HG02885 (cell line): ENCODE data around the gene MC3R.
A peak's percentile ranks its signal among the peaks of the same experiment; 100 is the strongest.
"Not testable (repeated sequence)": the region's sequence is repeated elsewhere in the genome, so short reads cannot be mapped to it uniquely, and the experiment has no call there.

Experiments
- ATAC-seq: cut with Tn5 transposase; IDR thresholded peaks from one replicate; pipeline ENCODE4 v1.9.1; 2021; ENCODE audit warnings: mild to moderate bottlenecking; ENCODE audit not compliant: unreplicated experiment, poor library complexity

MC3R gene

DNA sequence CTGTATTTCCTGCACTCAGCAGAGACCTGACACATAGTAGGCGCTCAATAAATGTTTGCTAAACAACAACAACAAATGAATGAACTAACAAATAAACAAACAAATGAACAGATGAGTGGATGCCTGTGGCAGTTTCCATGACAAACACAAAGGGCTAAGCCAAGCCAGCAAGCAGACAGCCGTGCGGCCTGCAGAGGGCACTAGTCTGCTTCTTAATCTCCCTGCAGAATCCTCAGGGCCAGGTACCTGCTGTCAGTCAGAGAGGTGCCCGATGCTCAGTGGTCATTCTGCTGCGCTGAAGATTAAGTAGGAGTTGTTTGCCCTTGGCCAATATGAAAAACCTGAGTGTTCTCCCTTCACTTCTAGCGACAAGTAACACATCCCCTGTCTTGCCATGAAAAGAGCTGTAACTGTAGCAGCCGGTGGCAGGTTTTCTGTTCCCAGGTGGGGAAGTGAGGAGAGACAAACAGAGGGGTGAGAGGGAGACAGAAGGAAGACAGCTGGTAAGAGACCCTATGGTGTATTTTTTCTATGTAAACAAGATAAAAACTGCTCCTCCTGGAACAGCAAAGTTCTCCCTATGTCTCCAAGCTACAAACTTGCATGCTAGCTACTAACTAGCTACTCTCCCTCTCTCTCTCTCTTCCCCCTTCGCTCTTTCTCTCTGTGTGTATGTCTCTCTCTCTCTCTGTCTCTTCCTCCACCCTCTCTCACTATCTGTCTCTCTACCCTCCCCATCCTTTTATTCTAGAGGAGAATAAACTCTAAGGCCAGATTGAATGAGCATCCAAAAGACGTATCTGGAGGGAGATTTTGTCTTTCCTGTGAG, at the start of gene MC3R:
TSS of gene MC3R (plus strand) at position 779 of the 829 bp plus-strand sequence. CDS start 112 bp downstream, outside the sequence.
- ATAC-seq = peak; percentile 81

DNA sequence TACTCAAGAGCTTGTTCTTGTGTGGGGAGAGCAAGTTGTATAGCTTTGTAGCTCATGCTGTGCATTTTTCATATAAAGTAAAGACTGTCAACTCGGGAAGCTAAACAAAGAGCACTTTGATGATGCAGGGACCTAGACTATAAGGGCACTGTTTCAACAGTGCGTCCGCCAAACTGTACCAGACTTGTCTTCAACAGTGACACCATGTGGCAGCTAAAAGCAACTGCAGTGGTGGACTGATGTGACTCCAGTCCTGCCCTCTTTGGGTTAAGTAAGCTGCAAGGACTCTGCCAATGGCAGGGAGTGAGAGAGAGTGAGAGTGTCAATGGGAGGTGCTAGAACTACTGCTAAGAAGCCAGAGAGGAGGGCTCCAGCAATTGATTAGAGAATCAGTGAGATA, 48.1 kb upstream of the MC3R start:
- ATAC-seq = no peak

DNA sequence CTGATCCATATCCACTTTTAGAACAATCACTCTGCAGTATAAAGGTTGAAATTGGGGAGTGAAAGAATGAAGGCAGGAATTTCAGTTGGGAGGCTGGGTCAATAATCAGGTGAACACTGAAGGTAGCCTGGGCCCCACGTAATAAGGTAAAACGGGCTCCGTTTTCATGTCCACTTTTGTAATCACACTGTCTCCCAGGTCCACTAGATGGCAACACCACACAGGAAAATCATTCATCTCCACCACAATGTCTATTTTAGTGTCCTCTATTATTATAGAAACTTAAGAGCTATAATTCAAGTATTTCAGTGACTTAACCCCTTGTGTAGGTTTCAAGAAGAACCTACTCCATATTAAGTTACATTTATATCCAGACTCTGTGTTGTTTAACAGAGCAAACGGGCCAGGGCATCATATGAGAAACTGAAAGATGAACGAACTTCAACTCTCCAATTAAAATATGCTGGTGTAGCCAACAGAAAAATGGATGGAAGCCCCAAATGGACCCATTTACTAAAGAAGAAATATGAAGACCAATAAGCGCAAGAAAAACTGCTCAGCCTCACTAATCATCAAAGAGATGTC, 45.9 kb upstream of the MC3R start:
- no peak for ATAC-seq

DNA sequence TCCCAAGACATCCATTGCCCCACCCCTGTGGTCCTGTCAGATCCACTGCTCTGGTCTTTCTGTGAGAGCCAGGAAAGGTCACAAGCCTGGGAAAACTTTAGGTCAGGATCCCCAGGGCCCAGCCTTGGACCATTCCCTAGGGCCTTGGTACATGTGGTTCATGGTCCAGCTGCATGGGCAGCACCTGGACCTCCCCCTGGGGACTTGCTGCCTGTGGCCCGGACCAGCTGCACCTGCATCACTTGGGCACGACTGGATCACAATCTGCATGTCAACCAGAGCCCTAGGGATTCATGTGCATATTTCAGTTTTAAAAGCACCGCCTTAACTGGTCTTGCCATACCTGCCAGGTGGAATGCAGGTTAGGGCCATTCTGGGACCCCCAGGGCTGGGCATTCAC, 44.3 kb upstream of the MC3R start:
- ATAC-seq = no peak

DNA sequence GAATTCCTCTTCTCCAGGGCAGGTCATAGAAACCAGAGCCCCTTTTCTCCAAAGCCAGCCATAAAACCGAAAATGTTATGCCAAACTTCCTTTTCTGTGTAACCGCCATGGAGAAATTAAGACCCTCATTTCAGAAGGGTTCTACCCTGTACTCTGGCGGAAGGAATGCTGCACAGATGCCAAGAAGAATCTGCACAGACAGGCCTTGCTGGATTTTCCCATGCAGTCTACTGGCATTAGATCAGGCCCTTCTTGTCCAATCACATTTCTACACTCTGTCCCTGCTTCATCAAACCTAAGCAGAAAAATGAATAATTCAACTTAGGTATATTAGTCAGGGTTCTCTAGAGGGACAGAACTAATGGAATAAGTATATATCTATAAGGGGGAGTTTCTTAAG, 43.2 kb upstream of the MC3R start:
- ATAC-seq = no peak

DNA sequence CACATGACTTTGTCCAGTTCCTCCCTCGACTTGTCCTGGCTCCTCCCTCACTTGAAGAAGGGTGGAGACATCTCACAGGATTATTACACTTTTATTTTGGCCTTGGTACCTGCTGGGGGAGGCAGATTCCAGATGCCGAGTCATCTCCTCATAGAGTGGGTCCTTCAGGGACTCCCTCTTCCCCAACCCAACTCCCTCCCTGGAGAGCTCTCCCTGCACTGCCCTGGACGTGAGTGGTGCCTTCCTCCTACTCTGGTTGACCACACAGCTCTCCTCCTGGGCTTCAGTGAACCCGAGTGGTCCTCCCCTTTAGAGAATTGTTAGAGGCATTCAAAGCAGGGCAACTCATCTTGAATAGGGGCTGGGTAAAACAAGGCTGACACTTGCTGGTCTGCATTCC, 40.9 kb upstream of the MC3R start:
- ATAC-seq = no peak

DNA sequence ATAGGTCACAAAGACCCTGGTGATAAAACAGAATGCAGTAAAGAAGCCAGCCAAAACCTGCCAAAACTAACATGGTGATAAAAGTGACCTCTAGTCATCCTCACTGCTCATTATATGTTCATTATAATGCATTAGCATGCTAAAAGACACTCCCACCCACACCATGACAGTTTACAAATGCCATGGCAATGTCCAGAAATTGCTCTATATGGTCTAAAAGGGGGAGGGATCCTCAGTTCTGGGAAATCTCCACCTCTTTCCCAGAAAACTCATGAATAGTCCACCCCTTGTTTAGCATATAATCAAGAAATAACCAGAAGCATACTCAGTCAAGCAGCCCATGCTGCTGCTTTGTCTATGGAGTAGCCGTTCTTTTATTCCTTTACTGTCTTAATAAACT, 40.4 kb upstream of the MC3R start:
- no peak for ATAC-seq

DNA sequence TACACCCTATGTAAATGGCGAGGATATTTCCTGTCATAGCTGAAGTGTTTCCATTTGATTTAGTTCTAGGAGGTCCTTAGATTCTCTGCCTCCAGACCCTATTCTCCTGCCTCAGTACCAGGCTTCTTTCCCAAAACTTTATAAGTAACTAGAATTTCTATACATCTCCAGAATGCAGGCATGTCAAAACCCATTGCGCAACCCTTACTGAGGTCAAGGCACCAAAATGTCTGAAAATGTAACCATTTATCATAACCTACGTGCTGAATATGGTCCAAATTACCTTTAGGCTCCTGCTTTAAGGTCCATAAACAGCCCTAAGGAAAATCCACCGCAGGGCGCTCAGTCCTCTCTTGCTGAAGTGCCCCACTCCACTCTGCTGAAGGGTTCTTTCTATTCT, 37.5 kb upstream of the MC3R start:
- no peak for ATAC-seq

DNA sequence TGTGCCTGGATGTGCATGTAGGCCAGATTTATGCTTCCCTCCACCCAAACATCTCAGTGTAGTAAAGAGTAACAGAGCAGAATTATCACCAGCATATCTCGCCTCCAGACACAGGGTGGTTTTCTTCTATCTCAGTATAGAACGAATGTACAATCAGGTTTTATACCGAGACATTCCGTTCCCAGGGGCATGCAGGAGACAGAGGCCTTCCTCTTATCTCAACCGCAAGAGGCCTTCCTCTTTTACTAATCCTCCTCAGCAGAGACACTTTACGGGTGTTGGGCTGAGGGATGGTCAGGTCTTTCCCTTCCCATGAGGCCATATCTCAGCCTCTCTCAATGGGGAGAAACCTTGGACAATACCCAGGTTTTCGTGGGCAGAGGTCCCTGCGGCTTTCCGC, 36.4 kb upstream of the MC3R start:
- ATAC-seq = no peak

DNA sequence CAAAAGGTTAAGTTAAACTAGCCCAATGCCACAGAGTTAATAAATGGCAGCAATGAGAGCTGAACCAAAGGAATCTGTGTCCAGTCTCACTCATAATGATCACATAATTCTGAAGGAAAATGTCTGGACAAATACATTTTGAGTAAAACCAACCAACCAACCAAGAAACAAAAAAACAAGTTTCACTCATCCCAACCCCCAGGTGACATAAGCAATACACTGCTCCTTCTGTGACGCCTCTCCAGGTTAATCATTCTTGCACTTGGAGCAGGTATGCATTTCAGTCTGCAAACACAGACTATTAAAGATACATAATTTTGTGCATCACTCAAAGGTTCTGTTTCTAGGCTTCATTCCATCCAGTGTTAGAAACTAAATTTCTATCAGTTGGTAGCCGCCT, 35.2 kb upstream of the MC3R start:
- ATAC-seq = no peak

DNA sequence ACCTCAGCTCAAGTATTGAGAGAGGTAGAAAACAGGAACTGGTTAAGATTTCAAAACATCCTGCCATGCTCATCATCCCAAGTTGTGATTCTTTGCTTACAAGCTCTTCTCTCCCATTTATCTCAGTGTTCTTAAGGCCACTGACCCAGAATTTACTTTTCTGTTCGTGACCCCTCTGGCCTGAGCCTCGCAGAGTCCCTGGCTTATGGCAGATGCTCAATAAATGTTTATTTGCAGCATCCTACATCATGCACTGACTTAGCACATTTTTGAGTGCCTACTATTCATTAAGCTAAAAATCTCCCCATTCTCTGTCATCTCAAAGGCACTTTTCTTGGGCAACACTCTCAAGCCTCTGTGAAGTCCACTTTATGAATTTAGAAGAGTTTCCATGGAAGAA, 33.4 kb upstream of the MC3R start:
- ATAC-seq = no peak

DNA sequence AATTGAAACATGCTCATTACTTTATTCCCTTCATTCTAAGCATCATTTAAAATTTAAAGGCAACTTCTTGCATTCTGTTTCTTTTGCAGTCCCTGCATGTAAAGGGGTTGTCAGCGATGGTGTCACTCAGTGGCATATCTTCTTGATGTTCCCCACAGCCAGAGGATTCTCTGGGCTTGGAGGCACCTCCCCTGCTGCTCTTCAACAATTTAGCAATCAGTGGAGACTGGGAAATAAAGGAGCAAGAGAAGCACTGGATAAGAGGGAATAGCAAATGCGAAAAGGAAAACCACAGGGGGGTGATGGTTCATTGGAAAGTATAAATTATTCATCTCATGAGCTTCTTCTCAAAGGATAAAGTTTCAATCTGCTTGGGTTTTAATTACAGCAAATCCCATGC, 30.7 kb upstream of the MC3R start:
- no peak for ATAC-seq

DNA sequence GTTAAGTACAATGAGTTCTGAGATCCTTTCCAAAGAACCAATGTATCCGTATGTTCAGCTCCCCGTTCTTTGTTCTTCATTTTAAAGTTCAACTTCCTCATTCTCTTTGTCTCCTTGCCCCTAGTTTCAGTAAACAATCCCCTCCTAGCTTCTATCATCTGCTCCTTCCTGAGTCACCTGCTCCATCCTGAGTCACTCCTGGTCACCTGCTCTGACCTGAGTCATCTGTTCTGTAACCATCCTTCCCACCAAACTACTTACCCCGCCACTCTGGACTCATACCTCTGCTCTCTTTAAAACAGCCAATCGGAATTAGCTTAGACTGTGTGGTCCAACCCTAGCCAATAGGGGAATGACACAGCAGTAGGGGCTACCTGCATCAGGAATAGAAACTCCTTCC, 27.3 kb upstream of the MC3R start:
- not testable (repeated sequence) for ATAC-seq

DNA sequence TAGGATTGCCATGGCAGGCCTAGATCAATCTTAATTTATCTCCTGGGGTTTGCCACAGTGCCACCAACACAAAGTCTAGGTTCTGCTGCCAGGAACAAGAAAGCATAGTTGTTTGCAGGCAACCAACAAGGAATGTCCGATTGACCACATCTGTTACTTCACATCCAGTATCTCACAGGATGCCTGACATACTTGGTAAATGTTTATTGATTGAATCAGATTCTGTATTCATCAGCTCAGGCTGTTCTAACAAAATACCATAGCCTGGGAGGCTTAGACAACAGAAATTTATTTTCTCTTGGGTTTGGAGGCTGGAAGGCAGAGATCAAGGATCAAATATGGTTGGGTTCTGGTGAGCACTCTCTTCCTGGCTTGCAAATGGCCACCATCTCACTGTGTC, 26.3 kb upstream of the MC3R start:
- no peak for ATAC-seq

DNA sequence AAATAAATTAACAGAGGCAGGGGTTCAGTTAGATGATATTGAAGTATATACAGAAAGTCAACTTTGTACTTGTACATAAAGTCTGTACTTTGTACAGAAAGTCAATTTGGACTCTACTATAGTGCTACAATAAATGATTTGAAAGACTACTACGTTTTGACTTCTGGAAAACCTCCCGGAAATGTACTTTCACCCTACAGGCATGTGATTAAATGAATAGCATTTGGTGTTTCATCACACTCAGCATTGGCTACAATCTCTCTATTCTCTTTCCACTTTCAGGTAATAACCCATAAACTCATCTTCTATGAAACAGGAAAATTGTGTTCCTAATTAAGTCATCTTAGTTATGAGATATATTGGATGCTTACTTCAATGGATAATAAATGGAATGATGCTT, 25.6 kb upstream of the MC3R start:
- ATAC-seq = no peak

DNA sequence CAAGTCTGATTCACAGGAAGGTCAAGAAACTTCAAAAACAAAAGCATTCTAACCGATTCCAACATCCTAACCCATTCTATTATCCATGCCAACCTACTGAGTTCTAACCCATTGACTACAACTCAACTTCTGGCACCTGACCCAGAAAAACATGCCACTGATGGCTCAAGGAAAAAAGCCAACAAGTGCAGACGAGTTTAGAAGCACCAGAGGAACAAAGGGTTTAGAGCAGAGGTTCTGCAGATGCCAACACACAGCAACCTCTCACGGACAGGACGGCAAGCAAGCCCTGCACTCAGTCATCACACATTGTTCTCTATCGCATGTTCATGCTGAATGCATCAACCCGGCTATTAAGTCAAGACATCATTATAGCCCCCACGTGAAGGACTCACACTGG, 25.2 kb upstream of the MC3R start:
- ATAC-seq = no peak

DNA sequence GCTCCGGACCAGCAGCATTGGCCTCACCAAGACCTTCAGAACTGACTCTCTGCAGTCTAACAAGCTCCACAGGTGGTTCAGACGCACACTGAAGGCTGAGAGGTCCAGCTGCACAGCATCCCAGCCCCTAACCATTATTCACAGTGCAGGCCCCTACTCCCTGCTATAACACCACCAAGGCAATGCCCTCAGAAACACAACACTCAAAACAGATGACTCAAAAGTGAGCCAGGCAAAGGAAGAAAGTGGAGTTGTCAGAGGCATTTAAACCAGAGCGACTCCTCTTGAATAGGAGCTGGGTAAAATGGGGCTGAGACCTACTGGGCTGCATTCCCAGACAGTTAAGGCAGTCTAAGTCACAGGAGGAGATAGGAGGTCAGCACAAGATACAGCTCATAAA, 20.5 kb upstream of the MC3R start:
- no peak for ATAC-seq

DNA sequence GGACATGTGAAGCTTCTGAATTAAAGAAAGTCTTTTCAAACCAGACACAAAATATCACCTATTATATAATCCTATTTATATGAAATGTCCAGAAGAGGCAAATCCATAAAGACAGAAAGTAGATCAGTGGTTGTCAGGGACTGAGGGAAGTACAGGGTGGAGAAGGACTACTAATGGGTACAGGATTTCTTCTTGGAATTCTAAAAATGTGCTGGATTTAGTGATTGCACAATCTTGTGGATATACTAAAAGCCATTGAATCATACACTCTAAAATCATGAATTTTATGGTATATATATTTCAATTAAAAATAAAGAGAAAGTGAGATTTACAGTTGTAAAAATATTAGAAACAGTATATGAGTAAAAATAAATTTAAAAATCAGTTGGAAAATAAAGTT, 18.7 kb upstream of the MC3R start:
- ATAC-seq = no peak

DNA sequence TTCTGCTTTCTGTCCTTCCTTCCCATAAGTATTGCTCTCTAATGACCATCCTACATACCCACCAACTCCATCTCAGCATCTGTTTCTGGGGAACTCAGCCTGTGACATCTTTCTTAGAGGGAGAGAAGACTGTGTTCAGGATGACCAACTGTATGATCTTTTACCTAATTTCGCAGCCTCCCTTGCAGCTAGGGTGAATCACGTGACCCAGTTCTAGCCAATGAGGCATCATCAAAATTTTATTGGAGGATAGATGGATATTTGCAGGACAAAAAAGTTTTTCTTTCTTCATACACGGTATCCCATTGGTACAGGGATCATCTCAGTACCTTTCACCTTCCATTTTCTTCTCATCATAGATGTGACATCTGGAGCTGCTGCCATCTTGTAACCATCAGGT, 14.4 kb upstream of the MC3R start:
- no peak for ATAC-seq

DNA sequence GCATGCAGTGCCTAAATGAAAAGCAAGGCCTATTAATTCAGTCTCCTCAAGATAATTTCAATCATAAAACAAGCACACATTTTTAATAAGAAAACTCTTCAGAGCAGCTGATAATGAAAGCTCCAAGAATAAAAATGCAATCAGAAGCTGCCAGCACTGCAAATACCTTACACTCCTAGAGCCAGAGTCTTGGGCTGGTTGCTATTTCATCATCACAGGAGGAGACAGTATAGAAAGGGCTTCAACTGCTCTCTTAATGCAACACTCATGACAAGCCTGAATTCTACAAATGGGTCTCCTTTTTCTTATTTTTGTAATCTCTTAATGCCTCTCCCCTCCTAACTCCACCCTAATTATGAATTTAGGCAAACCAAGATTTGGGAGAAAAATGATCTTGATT, 11.2 kb upstream of the MC3R start:
- no peak for ATAC-seq

DNA sequence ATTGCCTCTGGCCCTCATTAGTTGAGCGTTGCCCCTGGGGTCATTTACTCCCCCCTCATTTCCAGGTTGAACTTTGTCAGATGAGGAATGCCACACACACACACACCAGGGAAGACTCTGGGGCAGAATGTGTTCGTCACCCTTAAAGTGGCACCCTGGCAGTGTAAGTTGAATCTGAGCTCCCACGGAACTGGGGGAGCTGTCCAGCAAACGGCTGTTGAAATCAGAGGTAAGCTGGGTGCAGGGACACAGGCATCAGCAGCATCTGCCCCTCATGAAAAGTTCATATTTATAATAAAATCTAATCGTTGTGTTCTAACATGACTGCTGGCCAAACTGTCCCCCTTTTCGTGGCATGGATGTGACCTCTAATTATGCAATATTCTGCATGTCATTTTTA, 4.3 kb upstream of the MC3R start:
- ATAC-seq = no peak

DNA sequence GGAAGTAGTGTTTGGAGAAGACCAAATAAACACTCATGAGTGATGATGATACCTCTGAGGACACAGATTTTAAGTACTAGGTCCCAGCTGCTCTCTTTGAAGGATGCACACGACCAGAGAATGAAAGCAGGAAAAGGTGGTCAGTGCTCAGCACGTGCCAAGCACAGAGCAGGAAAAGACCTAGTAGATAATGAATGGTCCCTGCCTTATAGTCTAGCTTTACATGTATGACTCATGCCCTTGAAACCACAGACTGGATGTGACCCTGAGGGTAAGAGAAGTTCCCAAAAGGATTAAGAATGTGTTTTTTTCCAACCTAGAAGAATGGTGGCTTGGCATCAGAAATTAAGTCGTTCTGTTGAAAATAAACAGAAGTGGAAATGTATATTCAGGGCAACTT, 2.8 kb upstream of the MC3R start:
- ATAC-seq = no peak
